ENCODE results near the gene B4GALT5.
A peak's percentile ranks its signal among the peaks of the same experiment; 100 is the strongest.

Gene B4GALT5

GRCh38 chr20:49602345-49603208 lies 111.1 kb downstream of the B4GALT5 start:
- no peak for DNase-seq

- DNase-seq, result no peak
Measured at GRCh38 chr20:49601153-49601924, 112.3 kb downstream of the B4GALT5 start.

GRCh38 chr20:49599746-49600113 lies 113.9 kb downstream of the B4GALT5 start:
- no peak for DNase-seq

GRCh38 chr20:49597825-49598395 lies 115.8 kb downstream of the B4GALT5 start:
- no peak for DNase-seq

- peak; percentile 80 for DNase-seq
Measured at GRCh38 chr20:49595811-49596561, 117.7 kb downstream of the B4GALT5 start.

GRCh38 chr20:49595346-49595745 lies 118.3 kb downstream of the B4GALT5 start:
- DNase-seq, result no peak

- no peak for DNase-seq
Measured at GRCh38 chr20:49594931-49595315, 118.8 kb downstream of the B4GALT5 start.

- peak; percentile 84 for DNase-seq
Measured at GRCh38 chr20:49594143-49594930, 119.3 kb downstream of the B4GALT5 start.

- no peak for DNase-seq
Measured at GRCh38 chr20:49593466-49594142, 120.1 kb downstream of the B4GALT5 start.

GRCh38 chr20:49592120-49592519 lies 121.6 kb downstream of the B4GALT5 start:
- DNase-seq, result no peak

GRCh38 chr20:49591217-49591865 lies 122.3 kb downstream of the B4GALT5 start:
- DNase-seq, result no peak

GRCh38 chr20:49590163-49591017 lies 123.3 kb downstream of the B4GALT5 start:
- DNase-seq, result no peak

GRCh38 chr20:49589747-49590146 lies 123.9 kb downstream of the B4GALT5 start:
- DNase-seq, result no peak

GRCh38 chr20:49587111-49587570 lies 126.5 kb downstream of the B4GALT5 start:
- DNase-seq, result peak; percentile 57

GRCh38 chr20:49585585-49586245 lies 128.0 kb downstream of the B4GALT5 start:
- no peak for DNase-seq

GRCh38 chr20:49584418-49585382 lies 129.0 kb downstream of the B4GALT5 start:
- no peak for DNase-seq

GRCh38 chr20:49583669-49584417 lies 129.8 kb downstream of the B4GALT5 start:
- DNase-seq, result peak; percentile 71
